Neuron (in vitro differentiated cells): Measurements from ENCODE around the gene ACSM5.

ENCODE experiments used
- H2AFZ ChIP-seq: one replicate; pipeline ENCODE4 v1.6.1; 2013; ENCODE audit warnings: low read depth, mild to moderate bottlenecking, inconsistent platforms, low read length, moderate library complexity
- H3K27me3 ChIP-seq: one replicate; pipeline ENCODE4 v1.6.1; 2013; ENCODE audit warnings: low read length; ENCODE audit not compliant: insufficient read depth
- H3K36me3 ChIP-seq: one replicate; pipeline ENCODE4 v1.6.1; 2013; ENCODE audit warnings: low read length; ENCODE audit not compliant: insufficient read depth
- H3K4me1 ChIP-seq: one replicate; pipeline ENCODE4 v1.6.1; 2013; ENCODE audit warnings: low read length; ENCODE audit not compliant: insufficient read depth
- H3K4me3 ChIP-seq: 2 replicates; pipeline ENCODE4 v1.5.1; 2013; ENCODE audit warnings: mild to moderate bottlenecking, low read length, moderate library complexity
- H3K9me3 ChIP-seq: one replicate; pipeline ENCODE4 v1.6.1; 2013; ENCODE audit warnings: low read length

ACSM5 gene

GRCh38 chr16:20409398-20410120 is at the start of gene ACSM5:
ACSM5 (plus strand) TSS chr16:20409534; CDS start chr16:20411485, 1,951 bp downstream.
- Histone ChIP-seq H3K9me3 (no peaks in the 10 kb centered on the region), H2AFZ (no peak within 1 kb of the TSS), H3K4me1 (no peaks in the 10 kb centered on the region), H3K36me3 (no peaks in the 10 kb centered on the region), H3K27me3 (no peaks in the 10 kb centered on the region), H3K4me3 (no peak within 1 kb of the TSS)

GRCh38 chr16:20359997-20360396 is 49.3 kb upstream of the ACSM5 start:
- H3K27me3 ChIP-seq, result no peaks in the 10 kb centered on the region
- no peaks in the 10 kb centered on the region for H3K36me3 ChIP-seq
- no peaks in the 10 kb centered on the region for H3K9me3 ChIP-seq
- no peaks in the 10 kb centered on the region for H3K4me1 ChIP-seq
- no peak overlapping the region for H3K4me3 ChIP-seq
- no peak overlapping the region for H2AFZ ChIP-seq

GRCh38 chr16:20363191-20363590 is 46.1 kb upstream of the ACSM5 start:
- Histone ChIP-seq H3K4me3 (no peak overlapping the region), H3K27me3 (no peaks in the 10 kb centered on the region), H3K36me3 (no peaks in the 10 kb centered on the region), H3K9me3 (no peaks in the 10 kb centered on the region), H2AFZ (no peak overlapping the region), H3K4me1 (no peaks in the 10 kb centered on the region)

GRCh38 chr16:20364051-20364450 is 45.3 kb upstream of the ACSM5 start:
- no peaks in the 10 kb centered on the region for H3K36me3 ChIP-seq
- no peak overlapping the region for H2AFZ ChIP-seq
- no peaks in the 10 kb centered on the region for H3K4me1 ChIP-seq
- no peaks in the 10 kb centered on the region for H3K9me3 ChIP-seq
- no peaks in the 10 kb centered on the region for H3K27me3 ChIP-seq
- H3K4me3 ChIP-seq, result no peak overlapping the region

GRCh38 chr16:20369452-20370054 is 39.8 kb upstream of the ACSM5 start:
- no peaks in the 10 kb centered on the region for H3K4me1 ChIP-seq
- no peak overlapping the region for H3K4me3 ChIP-seq
- no peak overlapping the region for H2AFZ ChIP-seq
- H3K9me3 ChIP-seq, result no peaks in the 10 kb centered on the region
- no peaks in the 10 kb centered on the region for H3K36me3 ChIP-seq
- no peaks in the 10 kb centered on the region for H3K27me3 ChIP-seq

GRCh38 chr16:20372701-20373100 is 36.6 kb upstream of the ACSM5 start:
- no peak overlapping the region for H3K4me3 ChIP-seq

GRCh38 chr16:20377181-20377580 is 32.2 kb upstream of the ACSM5 start:
- Histone ChIP-seq H2AFZ (no peak overlapping the region), H3K27me3 (no peaks in the 10 kb centered on the region), H3K4me1 (no peaks in the 10 kb centered on the region), H3K9me3 (no peaks in the 10 kb centered on the region), H3K4me3 (no peak overlapping the region), H3K36me3 (no peaks in the 10 kb centered on the region)

More at GRCh38 chr16:20372701-20373100, 36.6 kb upstream of the ACSM5 start:
- Histone ChIP-seq H3K36me3 (no peaks in the 10 kb centered on the region), H3K9me3 (no peaks in the 10 kb centered on the region), H2AFZ (no peak overlapping the region), H3K27me3 (no peaks in the 10 kb centered on the region), H3K4me1 (no peaks in the 10 kb centered on the region)

- H3K4me3 ChIP-seq, result no peak overlapping the region
- H3K27me3 ChIP-seq, result no peaks in the 10 kb centered on the region
Measured at GRCh38 chr16:20380782-20381181, 28.6 kb upstream of the ACSM5 start.

GRCh38 chr16:20382202-20382948 is 27.0 kb upstream of the ACSM5 start:
- H3K9me3 ChIP-seq, result no peaks in the 10 kb centered on the region

More at GRCh38 chr16:20380782-20381181, 28.6 kb upstream of the ACSM5 start:
- no peaks in the 10 kb centered on the region for H3K36me3 ChIP-seq
- H3K9me3 ChIP-seq, result no peaks in the 10 kb centered on the region
- peaks cover 3% of the 10 kb centered on the region for H3K4me1 ChIP-seq
- no peak overlapping the region for H2AFZ ChIP-seq

GRCh38 chr16:20383106-20384029 is 26.0 kb upstream of the ACSM5 start:
- H2AFZ ChIP-seq, result no peak overlapping the region
- no peak overlapping the region for H3K4me3 ChIP-seq
- peaks cover 10% of the 10 kb centered on the region for H3K4me1 ChIP-seq
- no peaks in the 10 kb centered on the region for H3K27me3 ChIP-seq
- no peaks in the 10 kb centered on the region for H3K9me3 ChIP-seq
- H3K36me3 ChIP-seq, result no peaks in the 10 kb centered on the region

More at GRCh38 chr16:20382202-20382948, 27.0 kb upstream of the ACSM5 start:
- H2AFZ ChIP-seq, result no peak overlapping the region
- no peaks in the 10 kb centered on the region for H3K36me3 ChIP-seq
- no peak overlapping the region for H3K4me3 ChIP-seq
- H3K4me1 ChIP-seq, result peaks cover 10% of the 10 kb centered on the region
- no peaks in the 10 kb centered on the region for H3K27me3 ChIP-seq

- H3K36me3 ChIP-seq, result no peaks in the 10 kb centered on the region
- H3K27me3 ChIP-seq, result no peaks in the 10 kb centered on the region
- no peak overlapping the region for H3K4me3 ChIP-seq
- no peaks in the 10 kb centered on the region for H3K9me3 ChIP-seq
- H3K4me1 ChIP-seq, result peaks cover 10% of the 10 kb centered on the region
- peak overlapping the region; percentile 34 for H2AFZ ChIP-seq
Measured at GRCh38 chr16:20385844-20386832, 23.2 kb upstream of the ACSM5 start.

GRCh38 chr16:20387978-20388377 is 21.4 kb upstream of the ACSM5 start:
- no peak overlapping the region for H2AFZ ChIP-seq
- no peaks in the 10 kb centered on the region for H3K36me3 ChIP-seq
- no peaks in the 10 kb centered on the region for H3K9me3 ChIP-seq
- H3K4me1 ChIP-seq, result peaks cover 10% of the 10 kb centered on the region
- H3K4me3 ChIP-seq, result no peak overlapping the region
- H3K27me3 ChIP-seq, result no peaks in the 10 kb centered on the region
